NCI-H345 treated with DMSO at 0.1 percent for 48 hours (cell line): ENCODE data around the gene BCAR3.
"Not testable (repeated sequence)": the region's sequence is repeated elsewhere in the genome, so short reads cannot be mapped to it uniquely, and the experiment has no call there.

Source experiments
- DNase-seq: peaks from one replicate; lab custom pipeline; 2025; ENCODE audit not compliant: unreplicated experiment; lab: John Stamatoyannopoulos, UW

Gene BCAR3

GRCh38 chr1:93600663-93601062 is 81.0 kb downstream of the BCAR3 start:
- no peak for DNase-seq

DNA sequence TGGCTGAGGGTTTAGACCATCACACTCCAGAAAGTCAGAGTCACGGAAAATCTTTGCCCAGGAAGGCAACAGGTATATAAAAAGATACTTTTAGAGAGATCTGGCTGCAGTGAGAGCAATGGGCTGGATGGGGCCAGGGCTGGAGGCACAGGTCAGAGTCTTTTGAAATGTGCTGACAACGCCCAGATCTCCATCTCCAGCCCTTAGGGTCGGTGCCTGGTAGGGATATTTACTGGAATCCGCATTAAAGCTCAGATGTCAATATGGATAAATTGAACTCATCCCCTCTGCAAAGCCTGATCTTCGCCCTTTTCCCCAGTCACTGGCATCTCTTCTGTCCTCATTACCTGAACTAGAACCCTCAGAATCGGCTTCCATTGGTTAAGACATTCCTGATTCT is 82.2 kb downstream of the BCAR3 start:
- no peak for DNase-seq

DNA sequence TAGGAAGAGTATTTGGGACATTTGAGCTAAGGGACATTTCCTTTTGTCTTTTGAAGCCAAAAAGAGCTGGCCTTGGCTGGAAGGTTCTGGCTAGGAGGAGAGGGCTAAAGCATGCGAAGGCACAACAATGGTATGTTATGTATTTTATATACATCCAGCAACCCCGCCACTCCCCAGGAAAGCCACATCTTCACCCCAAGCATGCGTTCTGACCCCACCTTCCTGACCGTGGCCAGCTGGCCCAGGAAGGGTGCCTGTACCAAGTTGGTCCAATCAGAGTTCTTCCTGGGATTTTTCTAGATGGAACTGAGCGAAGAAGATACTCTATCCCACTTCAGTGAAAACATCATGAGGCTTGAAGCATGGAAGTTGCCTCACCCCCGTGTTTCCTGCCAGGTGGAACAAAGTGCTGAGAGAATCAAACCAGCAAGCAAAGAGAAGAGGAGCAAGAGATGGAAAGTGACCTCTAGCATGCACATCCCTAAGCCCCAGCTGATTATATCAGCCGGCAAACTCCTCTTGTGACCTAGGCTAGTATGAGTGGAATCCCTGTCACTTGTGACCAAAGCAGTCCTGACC is 82.7 kb downstream of the BCAR3 start:
- DNase-seq, result no peak

- no peak for DNase-seq
Observed at GRCh38 chr1:93598396-93598795, 83.2 kb downstream of the BCAR3 start.

GRCh38 chr1:93597709-93598108 is 83.9 kb downstream of the BCAR3 start:
- no peak for DNase-seq

GRCh38 chr1:93596329-93597089 is 85.1 kb downstream of the BCAR3 start:
- no peak for DNase-seq

DNA sequence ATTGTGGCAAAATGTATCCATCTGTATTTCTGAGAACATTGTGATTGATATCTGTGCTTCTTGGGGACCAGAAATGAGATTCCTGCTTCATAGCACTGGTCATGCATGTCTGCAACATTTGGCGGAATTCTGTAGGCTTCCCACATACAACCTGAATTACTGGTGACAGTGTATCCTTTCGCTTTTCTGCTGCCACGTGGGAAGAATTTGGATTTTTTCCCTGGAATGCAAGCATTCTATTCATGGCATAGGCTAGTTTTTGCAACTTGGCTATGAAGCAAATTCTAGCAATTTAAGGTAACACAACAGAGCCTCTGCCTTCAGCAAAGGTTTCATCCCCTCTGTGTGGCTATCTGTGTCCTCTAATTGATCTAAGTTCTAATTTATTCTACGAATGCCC is 85.9 kb downstream of the BCAR3 start:
- DNase-seq, result no peak

GRCh38 chr1:93595266-93595665 is 86.4 kb downstream of the BCAR3 start:
- no peak for DNase-seq

- no peak for DNase-seq
Observed at GRCh38 chr1:93594603-93594880, 87.1 kb downstream of the BCAR3 start.

DNA sequence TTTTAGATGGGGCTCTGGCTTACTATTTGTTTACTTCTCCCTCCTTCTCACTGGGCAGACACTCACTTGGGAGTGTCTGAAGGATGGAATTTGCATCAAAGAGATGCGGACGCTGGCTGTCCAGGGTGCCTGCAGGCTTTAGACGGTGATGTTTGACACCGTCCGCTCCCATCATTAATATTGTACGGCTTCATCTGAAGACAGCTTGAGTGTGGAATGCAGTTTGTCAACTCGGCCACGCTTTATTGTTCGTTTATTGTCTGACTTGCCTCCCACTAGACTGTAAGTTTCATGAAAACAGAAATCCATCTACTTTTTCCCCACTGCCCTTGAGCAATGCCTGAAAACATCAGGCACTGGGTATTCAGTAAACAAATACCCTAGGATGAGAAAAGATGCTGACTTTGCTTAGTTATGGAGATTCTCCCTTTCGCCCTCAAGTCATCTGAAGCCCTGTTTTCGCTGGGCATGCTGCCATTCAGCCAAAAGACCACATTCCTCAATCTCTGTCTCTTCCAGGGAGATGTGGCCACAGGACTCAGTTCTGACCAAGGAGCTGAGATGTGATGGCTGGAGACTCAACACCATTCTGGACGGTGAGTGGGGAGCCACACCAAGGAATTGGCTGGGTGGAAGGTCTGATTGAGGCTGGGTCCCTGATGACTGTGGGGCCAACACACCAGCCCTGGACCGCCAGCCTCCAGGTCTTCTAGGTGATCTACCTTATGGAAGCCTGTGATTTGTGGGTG is 87.6 kb downstream of the BCAR3 start:
- no peak for DNase-seq

- DNase-seq, result no peak
Observed at GRCh38 chr1:93592551-93592949, 89.1 kb downstream of the BCAR3 start.

GRCh38 chr1:93591676-93592550 is 89.7 kb downstream of the BCAR3 start:
- DNase-seq, result peak; percentile 89

GRCh38 chr1:93591291-93591675 is 90.4 kb downstream of the BCAR3 start:
- not testable (repeated sequence) for DNase-seq

GRCh38 chr1:93588955-93589354 is 92.7 kb downstream of the BCAR3 start:
- no peak for DNase-seq

DNA sequence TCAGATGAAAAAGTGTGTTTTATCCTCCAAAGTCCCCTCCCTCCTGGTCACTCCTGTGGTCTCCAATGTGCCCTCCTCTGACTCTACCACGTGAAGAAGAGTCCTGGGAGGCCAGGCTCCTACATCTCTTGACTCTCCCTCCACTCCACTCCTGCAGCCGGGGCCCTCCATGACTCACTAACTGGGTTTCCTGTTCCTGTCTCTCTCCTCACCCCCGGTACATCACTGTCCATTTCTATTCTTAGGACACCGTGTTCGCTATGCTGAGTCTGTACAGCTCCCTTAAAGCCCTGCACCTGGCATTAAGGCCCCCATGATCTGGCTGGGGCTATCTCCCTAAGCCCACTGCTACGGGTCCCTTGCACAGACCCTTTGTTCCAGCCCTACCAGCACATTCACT is 93.4 kb downstream of the BCAR3 start:
- no peak for DNase-seq

GRCh38 chr1:93587354-93587753 is 94.3 kb downstream of the BCAR3 start:
- DNase-seq, result no peak

DNA sequence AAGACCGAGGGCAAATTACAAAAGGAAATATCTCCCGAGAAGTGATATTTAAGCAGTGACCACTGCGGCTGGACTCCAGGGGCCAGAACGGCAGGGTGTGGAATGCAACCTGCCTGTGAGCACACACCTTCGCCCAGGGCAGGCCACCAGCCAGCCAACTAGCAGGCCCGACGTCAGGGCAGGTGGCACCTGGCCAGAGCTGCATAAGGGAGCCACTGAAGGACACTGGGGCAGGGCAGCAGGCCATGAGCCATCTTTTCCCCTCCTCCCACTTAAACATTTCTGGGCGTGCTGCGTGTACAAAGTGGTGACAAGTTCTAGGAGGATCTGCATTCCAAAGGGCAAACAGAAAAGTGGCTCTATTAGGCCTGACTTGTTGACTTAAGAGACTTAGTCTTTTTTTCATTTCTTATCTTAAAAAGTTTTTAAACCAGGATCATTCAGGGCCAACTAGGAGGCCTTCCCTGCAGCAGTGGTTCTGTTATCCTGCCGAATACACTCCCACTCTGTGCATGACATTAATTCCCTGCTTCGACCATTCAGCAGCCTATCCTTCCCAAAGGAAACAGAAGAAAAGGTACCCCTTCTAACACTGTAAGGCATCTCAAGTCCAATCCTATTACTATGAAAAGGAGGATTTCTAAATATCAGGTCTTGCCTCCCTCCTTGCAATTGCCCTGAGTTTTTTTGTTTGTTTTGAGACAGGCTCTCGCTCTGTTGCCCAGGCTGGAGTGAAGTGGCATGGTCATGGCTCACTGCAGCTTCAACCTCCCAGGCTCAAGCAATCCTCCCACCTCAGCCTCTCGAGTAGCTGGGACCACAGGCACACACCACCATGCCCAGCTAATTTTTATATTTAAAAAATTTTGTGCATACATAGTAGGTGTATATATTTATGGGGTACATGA is 96.3 kb downstream of the BCAR3 start:
- DNase-seq, result no peak

DNA sequence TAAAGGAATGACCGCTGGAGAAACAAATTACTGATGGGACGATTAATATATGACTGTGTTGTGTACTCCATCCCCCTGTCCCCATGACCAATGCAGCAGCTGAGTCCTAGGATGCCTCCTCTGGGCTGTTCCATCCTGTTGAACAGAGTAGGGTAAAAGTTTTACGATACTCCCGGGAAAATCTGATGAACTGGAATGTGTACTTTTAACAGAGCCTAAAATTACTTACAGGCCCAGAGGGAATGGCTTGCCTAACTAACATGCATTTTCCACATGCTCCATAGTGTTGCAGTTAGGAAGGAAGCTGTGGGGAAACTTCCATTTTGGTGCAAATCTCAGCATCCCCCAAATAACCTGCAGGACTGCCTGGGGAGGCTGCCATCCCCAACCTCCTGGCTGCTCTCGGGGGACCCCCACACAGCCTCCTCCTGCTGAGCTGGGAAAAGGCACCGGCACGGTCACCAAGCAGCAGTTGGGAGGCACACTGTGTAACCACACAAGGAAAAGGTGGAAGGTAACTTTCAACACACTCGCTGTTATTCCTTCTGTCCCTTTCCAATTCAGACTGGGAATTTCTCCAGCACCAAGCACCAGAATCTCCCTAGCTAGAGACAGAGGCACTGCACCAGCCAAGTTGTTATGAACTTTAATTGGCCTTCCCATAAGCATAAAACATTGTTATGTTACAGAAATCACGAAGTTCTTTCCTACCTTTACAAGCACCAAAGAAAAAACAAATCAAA is 97.2 kb downstream of the BCAR3 start:
- no peak for DNase-seq

DNA sequence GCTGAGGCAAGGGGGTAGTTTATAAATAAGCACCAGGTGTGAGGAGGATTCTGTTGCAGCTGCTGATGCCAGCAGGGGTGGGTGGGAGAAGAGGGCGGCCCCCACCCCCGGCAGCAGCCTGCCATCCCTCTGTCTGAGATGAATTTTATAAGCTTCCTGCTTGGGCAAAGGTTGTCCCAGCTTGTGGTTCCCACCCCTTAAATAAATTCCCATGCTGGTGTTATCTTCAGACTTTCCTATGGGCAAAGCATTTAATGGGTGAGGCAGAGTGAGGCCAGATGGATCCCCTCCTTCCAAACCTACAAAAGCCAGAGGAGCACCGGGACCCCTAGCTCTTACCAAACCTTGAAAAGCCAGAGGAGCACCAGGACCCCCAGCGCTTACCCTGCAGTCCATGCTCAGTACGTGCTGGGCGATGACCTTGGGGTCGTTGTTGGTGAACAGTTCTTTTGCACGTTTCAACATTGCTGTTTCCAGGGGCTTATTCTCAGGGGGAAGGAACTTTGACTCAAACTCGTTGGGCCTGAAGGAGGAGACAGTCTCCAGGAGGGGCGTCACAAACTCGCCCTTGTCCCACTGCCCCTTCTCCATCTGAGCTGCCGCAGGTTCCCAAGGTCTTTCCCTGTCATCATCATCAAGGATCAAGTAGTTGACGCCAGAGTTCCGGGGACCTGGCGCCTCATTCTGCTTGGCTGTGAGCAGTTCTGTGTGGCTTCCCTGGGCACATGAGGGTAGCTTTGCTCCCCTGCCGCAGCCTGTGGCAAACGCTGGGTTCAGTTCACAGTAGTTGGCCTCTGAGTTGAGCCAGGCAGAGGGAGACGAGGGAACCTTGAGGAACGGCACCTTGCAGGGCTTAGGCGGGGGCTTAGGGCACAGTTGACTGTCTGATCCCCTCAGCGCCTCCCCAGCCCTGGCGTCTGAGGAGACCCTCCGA is 99.5 kb downstream of the BCAR3 start:
- DNase-seq, result no peak
